Activated CD4-positive, CD25-positive, alpha-beta regulatory T cell treated with anti-CD3 and anti-CD28 coated beads, Interleukin-2, amount 50 U/mL, for 16 hours (primary cell): ENCODE results near the gene SPCS2.

Experiments
- DNase-seq: peaks from one replicate; pipeline ENCODE4 v3.0.0-alpha.2; 2020; ENCODE audit warnings: low read depth, low spot score

The SPCS2 gene

GRCh38 chr11:74948898-74949752 lies at the start of gene SPCS2, which contains the start of gene XRRA1:
Gene SPCS2, plus strand, starts transcription at chr11:74949266. Its CDS starts 20 bp downstream, at chr11:74949286.
Gene XRRA1, minus strand, starts transcription at chr11:74949091. Its CDS starts 8,213 bp downstream, at chr11:74940878.
- peak; percentile 98 for DNase-seq

DNA sequence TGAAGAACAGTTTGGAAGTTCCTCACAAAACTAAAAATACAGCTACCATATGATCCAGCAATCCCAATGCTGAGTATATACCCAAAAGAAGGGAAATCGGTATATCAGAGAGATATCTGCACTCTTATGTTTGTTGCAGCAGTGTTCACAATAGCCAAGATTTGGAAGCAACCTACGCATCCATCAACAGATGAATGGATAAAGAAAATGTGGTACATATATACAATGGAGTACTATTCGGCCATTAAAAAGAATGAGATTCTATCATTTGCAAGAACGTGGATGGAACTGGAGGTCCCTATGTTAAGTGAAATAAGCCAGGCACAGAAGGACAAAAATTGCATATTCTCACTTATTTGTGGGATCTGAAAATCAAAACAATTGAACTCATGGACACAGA lies 46.7 kb upstream of the SPCS2 start:
- DNase-seq: no peak

DNA sequence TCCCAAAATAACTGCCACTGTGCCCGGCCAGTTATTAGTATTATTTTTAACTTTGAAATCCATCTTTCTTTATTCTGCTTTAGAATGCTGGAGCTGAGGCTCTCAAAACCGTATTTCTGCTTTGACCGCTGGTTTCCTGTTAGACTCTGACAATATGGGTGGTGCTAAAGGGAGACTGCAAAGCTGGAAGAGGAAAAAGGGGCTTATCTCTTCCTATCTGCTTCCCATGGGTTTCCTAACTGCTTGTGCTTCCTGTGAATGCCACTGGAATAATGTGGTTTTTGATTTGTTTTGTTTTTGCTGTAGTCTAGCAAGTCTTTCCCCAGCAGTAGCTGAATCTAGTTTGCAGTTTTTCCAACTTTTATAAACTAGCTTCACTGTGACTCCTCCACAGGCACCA lies 43.7 kb upstream of the SPCS2 start:
- no peak for DNase-seq

GRCh38 chr11:74909385-74909784 lies 39.7 kb upstream of the SPCS2 start:
- DNase-seq: no peak

GRCh38 chr11:74909812-74910211 lies 39.3 kb upstream of the SPCS2 start:
- no peak for DNase-seq

DNA sequence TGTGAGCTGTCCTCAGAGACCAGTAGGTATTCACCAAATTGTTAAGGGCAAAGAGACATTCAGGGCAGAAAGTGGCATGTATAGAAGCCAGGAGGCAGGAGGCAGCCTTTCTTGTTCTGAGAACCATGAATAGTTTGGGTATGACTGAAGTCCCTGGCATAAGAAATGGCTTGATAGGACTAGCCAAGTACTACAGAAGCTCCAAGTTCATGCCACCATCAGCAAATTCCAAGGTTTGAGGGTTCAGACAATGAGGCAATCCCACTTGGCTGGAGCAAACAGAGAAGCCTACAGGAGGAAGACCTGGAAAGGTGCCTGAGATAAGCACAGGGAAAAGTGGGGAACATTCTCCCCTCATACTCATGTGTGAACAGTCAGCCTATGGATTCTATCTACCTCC lies 25.9 kb upstream of the SPCS2 start:
- no peak for DNase-seq

DNA sequence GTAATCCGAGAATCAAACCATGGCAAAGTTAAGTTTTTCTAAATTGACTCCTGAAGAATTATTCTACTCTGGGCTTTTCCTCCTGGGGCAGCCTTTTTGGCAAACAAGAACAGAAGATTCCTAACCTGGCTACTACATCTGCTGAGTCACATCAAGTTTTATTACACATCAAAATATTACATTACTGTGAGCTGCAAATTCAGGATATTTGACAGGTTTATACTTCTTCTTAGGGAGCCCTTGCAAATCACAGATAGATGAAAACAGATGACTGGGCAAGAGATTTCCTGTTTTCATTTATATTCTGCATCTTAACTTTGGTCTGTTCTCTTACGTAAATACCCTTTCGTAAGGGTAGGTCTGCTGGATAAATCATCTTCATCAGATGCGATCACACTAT lies 23.8 kb upstream of the SPCS2 start:
- no peak for DNase-seq

DNA sequence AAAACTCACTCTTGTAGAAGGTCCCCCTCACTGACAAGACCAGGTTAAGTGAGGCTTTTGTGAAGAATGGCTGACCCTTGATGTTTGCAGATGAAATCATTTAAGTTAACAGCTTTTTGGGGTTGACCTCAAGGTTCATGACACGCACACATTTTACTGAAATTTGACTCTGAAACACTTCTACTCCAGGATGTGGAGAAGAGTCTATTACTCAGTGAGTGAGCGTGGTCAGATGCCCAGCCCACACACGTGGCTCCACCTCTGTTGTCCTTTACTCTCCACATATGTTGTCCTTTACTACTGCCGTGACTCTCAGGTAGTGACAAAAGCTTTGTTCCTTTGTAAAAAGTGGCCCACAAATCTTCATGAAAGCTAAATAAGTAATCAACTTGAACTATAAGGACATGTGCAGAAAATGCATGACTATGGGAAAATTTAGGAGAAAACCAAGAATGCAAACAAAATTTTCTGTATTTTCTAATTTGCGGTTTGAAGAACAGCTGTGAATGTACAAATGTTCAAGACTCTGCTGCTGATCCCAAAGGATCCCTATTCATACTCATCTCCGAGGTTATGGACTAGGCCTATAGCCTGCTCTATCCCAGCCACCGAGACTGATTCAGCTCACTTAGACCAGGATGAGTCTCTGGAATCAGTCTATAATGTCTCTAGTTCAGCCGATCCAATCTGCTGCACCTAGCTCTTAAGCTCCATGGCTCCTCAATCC lies 22.6 kb upstream of the SPCS2 start:
- no peak for DNase-seq

DNA sequence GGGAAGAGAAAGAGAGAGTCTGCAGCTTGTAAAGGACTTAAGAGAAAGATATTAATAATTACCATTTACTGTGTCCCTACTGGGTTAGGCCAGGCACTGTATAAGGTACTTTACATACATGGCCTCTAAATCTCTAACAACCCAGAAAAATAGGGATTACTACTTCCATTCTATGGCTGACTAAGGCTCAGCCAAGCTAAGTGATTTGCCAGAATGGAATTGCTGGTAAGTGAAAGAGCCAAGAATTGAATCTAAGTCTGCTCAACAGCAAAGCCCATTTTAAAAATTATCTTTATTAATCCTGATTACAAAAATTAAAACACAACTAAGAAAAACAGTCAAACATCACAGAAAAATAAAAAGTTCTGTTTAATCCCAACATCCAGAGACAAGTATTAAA lies 21.6 kb upstream of the SPCS2 start:
- DNase-seq: no peak

DNA sequence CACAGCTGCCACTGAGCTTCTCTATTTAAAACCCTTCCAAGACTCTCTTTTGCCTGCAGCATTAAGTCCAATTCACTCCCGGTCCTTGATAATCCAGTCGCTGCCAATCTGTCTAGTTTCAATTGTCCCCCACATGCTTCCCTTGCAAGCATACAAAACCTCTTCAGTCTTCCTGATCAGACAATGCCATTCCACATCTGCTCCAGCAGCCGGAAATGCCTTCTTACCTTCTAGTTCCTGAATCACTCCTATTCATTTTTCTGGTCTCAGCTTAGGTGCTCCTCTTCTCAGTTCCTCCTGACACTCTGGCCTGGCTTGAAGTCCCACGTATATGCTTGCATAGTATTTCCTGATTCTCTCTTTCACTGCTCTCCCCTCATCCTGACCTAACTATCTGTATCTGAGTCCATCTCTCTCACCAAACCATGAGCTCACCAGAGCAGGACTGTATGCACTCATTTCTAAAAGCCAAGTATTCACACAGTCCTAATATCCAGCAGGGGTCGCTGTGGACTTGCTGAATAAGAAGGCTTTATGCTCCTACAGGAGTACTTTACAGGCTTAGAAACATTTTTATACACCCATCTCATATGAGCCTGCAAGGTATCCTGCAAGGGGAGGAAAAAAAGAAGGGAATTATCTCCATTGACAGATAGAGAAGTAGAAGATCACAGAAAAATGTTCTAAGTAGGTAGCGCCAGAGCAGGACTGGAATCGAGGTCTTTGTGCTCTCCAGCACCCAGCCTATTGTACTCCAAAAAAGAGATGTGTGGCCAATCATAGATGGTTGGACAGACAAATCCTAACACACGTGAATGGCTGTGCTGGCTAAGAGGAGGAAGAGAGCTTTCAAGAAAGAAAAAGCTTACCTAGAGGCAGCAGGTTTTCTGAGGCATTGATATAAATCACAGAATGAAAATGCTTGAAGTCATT lies 19.4 kb upstream of the SPCS2 start:
- peak; percentile 46 for DNase-seq

DNA sequence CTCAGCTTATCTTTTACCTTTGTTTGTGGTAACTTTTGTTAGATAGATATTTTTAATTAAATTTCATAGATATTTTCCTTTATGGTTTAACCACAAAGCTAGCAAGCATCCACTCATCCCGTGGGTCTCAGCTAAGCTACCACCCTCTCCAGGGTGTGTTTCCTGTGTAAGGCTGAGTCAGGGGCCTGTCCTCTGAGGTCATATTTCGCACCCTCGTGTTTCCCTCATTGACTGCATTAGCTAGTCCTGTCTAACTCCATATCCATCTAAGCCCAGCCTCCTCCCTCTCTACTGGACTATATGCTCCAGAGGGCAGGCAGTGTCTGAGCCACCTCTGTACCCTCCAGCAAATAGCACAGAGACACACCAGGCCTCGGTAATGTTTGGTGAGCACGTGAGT lies 16.9 kb upstream of the SPCS2 start:
- DNase-seq: no peak

- no peak for DNase-seq
Observed at GRCh38 chr11:74932797-74933196, 16.3 kb upstream of the SPCS2 start.

DNA sequence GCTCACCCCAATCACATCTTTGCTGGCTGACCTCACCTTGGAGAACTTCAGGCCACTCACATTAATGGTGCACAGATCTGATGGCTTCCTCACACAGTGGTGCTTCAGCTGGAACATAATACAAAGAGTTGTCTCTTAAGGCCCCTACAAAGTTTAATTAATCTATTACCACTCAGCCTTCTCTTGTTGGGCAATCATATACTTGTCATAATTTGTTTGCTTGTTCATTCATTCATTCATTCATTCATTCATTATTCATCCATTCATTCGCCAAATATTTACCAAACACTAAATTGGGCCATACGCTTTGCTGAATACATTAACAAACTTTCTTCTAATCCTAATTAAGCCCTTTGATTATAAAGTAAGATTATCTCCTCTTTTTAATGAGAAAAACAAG lies 15.3 kb upstream of the SPCS2 start:
- no peak for DNase-seq

DNA sequence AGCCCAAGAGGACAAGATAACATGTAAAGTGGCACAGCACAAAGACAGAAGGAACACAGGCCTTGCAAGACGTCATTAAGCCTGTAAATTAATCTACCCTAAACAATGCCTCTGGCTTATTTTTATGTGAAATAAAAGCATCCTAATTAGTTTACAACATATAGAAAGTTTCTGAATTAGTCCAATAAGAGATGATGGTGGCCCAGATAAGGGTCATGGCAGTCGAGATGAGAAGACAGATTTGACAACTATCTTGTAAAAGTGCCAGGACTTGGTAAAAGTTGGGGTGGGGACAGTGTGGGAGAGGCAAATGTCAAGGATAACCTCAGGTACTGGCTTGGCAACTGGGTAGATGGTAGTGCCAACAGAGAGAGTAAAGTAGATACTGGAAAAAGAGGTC lies 13.8 kb upstream of the SPCS2 start:
- DNase-seq: no peak

GRCh38 chr11:74936087-74936486 lies 13.0 kb upstream of the SPCS2 start:
- DNase-seq: no peak

- DNase-seq: no peak
Observed at GRCh38 chr11:74936976-74937375, 12.1 kb upstream of the SPCS2 start.

DNA sequence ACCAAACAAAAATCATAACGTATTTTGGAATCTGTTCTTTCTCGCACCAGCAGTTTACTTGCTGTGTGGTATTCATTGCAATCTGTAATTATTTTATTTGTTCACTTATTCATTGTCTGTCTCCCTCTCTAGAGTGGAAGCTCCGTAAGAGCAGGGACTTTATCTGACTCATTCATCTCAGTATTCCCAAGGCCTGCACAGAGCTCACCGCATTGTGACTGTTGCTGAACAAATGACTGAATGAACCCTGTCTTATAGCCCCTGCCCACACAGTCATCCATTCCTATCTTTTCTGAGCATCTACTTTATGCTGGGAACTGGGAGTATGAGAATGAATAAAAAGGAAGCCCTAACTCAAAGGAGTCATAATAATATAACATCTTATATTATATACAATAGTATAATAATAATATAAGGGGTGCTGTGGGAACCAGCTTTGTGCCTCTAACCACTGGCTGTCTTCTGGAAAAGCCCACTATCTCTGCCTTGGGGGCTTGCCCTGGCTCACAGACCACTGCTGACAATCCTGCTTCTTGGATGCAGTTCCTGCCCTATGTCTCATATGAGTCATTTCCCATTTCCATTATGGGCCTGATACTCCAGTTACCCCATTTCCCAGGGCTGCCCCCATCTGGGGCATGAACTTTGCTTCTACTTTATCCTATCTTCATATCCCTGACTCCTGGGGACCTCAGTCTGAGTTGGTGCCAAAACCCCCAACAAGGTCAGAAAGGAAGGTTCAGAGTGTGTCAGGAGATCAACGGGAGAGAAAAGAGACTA lies 11.2 kb upstream of the SPCS2 start:
- DNase-seq: no peak

- DNase-seq: no peak
Observed at GRCh38 chr11:74941492-74941891, 7.6 kb upstream of the SPCS2 start.

GRCh38 chr11:74942073-74942759 lies 6.8 kb upstream of the SPCS2 start:
- DNase-seq: no peak

DNA sequence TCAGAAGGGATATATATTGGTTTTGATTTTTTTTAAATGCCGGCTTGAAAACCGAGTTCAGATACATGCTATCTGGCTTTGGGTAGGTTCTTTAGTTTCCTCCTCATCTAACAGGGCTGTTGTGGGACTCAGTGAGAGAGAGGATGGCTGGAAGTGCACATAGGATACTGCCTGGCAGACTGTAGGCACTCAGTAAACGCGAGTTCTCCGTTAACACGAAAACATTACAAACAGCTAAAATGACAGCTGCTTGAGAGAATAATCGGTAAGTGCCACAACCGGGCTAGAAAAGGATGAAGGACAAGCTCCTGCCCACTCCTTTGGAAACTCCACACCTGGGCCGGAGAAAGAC lies 544 bp upstream of the SPCS2 start:
- no peak for DNase-seq

- DNase-seq: no peak
Observed at GRCh38 chr11:74949753-74950137, 679 bp downstream of the SPCS2 start.
